SK-N-SH (cell line): ENCODE results near the gene SP3.

Experiments used
- CTCF ChIP-seq: fragments of 200-600 bp; sonication (generic); IDR thresholded peaks from 2 replicates; pipeline ENCODE4 v1.6.1; 2017; ENCODE audit warnings: antibody characterized with exemption, mild to moderate bottlenecking, moderate library complexity
- EP300 ChIP-seq, 2 experiments: IDR thresholded peaks; 2 replicates each; pipeline versions ENCODE4 v1.4.0 to v1.6.1; 2012; ENCODE audit warnings: borderline replicate concordance in 1 of 2, low read depth in 1 of 2, low read length in 1 of 2
- EZH2phosphoT487 ChIP-seq: fragments of 200-600 bp; sonication (generic); IDR thresholded peaks from 2 replicates; pipeline ENCODE4 v1.6.1; 2017; ENCODE audit warnings: low read depth, mixed run types, mild to moderate bottlenecking, antibody characterized with exemption, moderate library complexity, borderline replicate concordance
- FOXJ3 ChIP-seq: sonication (generic); formaldehyde crosslinking; IDR thresholded peaks from 2 replicates; pipeline ENCODE4 v1.5.1; 2020; ENCODE audit warnings: mild to moderate bottlenecking, missing genetic modification reagents
- GABPA ChIP-seq: IDR thresholded peaks from 2 replicates; pipeline ENCODE4 v1.4.0; 2012; ENCODE audit warnings: low read depth, mild to moderate bottlenecking
- JUND ChIP-seq: IDR thresholded peaks from 2 replicates; pipeline ENCODE4 v1.4.0; 2012
- NRF1 ChIP-seq: IDR thresholded peaks from 2 replicates; pipeline ENCODE4 v1.6.1; 2012; ENCODE audit warnings: low read depth, mild to moderate bottlenecking, low read length
- POLR2AphosphoS5 ChIP-seq: IDR thresholded peaks from 2 replicates; pipeline ENCODE4 v1.6.1; 2012; ENCODE audit warnings: low read depth, low read length
- RAD21 ChIP-seq: IDR thresholded peaks from 2 replicates; pipeline ENCODE4 v1.6.1; 2012; ENCODE audit warnings: mild to moderate bottlenecking, low read length
- RXRA ChIP-seq: IDR thresholded peaks from 2 replicates; pipeline ENCODE4 v1.4.0; 2012; ENCODE audit warnings: low read depth, mild to moderate bottlenecking, borderline replicate concordance
- USF2 ChIP-seq: fragments of 150-350 bp; IDR thresholded peaks from 2 replicates; pipeline ENCODE4 v1.6.1; 2017; ENCODE audit warnings: antibody characterized with exemption, low read length, low read depth, borderline replicate concordance
- ZBTB33 ChIP-seq: IDR thresholded peaks from 2 replicates; pipeline ENCODE4 v1.4.0; 2012; ENCODE audit warnings: low read depth, borderline replicate concordance

- no peak for TF ChIP-seq POLR2AphosphoS5
- no peak for TF ChIP-seq CTCF
- TF ChIP-seq RXRA, result no peak
- no peak for TF ChIP-seq ZBTB33
- TF ChIP-seq RAD21, result no peak
- TF ChIP-seq EZH2phosphoT487, result no peak
- TF ChIP-seq FOXJ3 (CRISPR knock-in tag), result no peak
- TF ChIP-seq GABPA, result no peak
- no peak for TF ChIP-seq NRF1
- TF ChIP-seq JUND, result no peak
- TF ChIP-seq EP300 (IDR thresholded peaks at IDR 0.05; ENCODE audit: borderline replicate concordance in 1 of 2, low read depth in 1 of 2, low read length in 1 of 2), result no peak
- TF ChIP-seq USF2, result no peak
These were observed 99.0 kb downstream of the SP3 start for GRCh38 chr2:173865971-173866873.
